SKM-1 (cell line): ENCODE data around the gene DNAAF1.
A peak's percentile ranks its signal among the peaks of the same experiment; 100 is the strongest.

ENCODE experiments used
- DNase-seq: peaks from one replicate; lab custom pipeline; 2025; ENCODE audit not compliant: unreplicated experiment; lab: John Stamatoyannopoulos, UW

The DNAAF1 gene

DNA sequence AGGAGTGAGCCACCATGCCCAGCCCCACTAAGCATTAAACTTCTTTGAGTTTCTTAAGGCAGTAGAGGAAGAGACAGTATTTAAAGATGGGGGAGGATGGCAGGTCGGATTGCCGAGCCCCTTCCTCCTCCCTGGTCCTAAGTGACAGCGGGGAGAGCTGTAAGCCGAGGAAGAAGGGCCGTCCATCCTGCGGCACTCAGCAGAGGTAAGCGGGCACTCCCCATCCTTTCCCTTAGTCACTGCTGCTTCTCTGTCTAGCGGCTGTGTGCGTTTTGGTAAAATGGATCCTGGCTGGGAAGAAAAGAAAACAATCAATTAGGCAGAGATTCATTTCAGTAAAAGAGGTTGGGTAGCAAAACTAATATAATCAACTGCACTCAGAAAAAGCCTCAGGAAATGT, 13.9 kb downstream of the DNAAF1 start:
- DNase-seq: no peak

DNA sequence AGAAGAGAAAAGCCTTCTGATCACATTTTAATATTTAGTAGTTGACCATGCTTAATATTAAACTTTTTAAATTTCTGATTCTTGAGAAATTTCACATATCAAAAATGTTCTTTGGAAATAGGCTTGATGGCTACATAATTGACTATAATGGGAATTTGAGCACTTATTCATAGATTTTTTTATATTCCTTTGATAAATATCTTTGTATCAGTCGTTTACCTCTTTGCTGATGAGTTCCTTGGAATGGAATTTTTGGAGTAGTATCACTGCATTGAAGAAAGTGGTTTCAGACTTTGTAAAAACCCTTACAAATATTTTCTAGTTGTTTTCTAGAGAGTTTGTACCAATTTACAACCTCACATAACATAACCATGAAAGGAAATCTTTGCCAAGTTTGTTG, 14.7 kb downstream of the DNAAF1 start:
- DNase-seq: no peak

DNA sequence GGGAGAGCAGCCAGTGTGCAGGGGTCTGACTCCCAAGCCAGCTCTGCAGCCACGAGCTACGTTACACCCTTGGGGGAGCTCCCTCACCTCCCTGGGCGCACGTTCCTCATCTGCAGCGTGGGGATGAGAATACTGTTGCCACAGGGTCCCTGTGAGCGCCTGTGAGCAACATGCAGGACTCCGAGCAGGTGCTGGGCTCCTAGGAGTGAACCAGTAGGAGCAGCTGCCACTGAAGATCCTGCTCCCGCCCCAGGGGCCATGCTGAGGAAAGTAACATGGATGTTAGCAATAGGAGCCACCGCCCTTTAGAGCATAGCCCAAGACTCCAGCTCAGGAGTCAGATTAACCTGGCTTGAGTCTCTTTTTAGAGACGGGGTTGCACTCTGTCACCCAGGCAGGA, 15.9 kb downstream of the DNAAF1 start:
- DNase-seq: no peak

DNA sequence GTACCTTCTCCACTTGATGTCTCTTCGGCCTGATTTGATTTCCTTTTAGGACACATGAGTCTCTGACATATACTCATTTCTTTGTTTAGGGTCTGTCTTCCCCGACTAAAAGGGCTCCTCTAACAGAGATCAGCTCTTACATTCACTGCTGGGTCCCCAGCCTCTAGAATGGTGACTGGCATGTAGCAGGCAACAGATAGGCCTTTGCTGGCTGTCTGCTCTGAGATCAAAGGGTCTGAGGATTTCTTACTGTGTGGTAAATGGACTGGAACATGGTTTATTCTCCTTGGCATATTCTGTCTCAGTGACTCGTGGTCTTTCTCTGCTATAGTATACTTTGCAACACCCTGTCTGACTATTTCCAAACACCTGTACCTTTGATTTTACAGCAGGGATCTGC, 16.7 kb downstream of the DNAAF1 start:
- DNase-seq: no peak

DNA sequence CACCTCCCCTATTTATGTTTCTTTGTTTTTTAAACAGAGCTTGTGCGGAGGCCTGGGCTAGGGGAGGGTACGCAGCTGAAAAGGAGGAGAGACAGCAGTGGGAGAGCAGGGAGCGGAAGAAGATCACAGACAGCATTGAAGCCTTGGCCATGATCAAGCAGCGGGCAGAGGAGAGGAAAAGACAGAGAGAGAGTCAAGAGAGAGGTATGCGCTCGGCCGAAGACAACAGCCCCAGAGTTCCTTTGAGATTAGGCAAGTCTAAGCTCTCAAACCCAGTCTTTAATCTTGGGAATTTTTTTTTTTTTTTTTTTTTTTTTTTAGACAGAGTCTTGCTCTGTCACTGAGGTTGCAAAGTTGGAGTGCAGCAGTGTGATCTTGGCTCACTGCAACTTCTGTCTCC, 20.6 kb downstream of the DNAAF1 start:
- no peak for DNase-seq

DNA sequence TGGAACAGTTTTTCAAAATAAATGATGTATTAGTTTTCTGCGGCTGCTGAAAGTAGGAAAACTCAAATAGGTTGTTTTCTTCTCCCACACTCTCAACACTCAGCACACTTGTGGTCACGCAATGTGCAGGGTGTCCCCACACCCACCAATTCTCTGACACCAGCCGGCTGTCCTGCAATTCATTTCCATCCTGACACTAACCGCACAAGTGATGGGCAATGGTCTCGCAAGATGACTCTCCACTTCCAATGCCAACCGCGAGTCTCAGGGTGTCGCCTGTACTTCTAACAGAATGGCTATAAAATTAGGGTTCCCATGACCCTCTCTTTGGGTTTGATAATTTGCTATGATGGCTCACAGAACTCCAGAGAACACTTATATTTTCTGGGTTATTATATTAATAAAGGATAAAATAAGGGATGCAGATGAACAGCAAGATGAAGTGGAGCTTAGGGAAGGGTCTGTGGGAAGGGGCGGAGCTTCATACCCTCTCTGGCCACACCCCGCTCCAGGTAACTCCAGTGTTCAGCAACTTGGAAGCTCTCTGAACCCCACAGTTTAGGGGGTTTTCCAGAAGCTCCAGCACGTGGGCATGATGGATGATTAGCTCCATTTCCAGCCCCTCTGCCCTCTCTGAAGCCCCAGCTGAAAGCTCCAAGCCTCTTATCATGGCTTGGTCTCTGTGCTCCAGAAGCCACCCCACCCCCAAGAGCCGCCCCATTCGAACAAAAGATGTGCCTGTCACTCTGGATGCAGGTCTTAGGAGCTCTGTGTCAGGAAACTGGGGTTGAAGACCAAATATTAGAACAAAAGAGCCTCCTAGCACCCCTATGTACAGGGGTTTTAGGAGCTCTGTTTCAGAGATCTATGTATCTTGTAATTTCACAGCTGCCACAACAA, 21.9 kb downstream of the DNAAF1 start:
- DNase-seq: no peak

DNA sequence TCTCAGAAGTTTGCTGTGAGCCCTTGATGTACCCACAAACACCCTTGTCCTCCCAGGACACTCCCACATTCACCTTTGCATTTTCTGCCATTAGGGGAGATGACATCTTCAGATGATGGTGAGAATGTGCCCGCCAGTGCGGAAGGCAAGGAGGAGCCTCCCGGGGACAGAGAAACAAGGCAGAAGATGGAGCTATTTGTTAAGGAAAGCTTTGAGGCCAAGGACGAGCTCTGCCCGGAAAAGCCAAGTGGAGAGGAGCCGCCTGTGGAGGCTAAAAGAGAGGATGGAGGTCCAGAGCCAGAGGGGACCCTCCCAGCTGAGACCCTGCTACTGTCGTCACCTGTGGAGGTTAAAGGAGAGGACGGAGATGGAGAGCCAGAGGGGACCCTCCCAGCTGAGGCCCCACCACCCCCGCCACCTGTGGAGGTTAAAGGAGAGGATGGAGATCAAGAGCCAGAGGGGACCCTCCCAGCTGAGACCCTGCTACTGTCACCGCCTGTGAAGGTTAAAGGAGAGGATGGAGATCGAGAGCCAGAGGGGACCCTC, 24.7 kb downstream of the DNAAF1 start:
- no peak for DNase-seq

DNA sequence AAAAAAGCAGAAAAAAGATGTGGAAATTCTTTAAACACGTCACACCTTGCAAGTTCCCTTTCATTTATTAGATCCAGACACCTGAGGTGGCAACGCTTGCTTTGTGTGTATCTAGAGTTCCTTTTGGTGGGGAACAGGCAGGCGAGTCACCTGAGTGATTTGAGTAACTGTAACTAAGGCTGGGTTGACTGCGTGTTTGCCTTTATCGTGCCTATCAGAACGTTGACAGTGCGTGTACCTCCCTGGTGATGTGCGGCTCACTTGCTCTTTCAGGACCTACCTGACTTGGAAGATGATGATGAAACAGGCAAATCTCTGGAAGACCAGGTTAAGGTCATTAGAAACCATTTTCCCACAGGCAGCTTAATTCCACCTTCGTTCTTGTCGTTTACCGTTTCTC, 29.3 kb downstream of the DNAAF1 start:
- no peak for DNase-seq

DNA sequence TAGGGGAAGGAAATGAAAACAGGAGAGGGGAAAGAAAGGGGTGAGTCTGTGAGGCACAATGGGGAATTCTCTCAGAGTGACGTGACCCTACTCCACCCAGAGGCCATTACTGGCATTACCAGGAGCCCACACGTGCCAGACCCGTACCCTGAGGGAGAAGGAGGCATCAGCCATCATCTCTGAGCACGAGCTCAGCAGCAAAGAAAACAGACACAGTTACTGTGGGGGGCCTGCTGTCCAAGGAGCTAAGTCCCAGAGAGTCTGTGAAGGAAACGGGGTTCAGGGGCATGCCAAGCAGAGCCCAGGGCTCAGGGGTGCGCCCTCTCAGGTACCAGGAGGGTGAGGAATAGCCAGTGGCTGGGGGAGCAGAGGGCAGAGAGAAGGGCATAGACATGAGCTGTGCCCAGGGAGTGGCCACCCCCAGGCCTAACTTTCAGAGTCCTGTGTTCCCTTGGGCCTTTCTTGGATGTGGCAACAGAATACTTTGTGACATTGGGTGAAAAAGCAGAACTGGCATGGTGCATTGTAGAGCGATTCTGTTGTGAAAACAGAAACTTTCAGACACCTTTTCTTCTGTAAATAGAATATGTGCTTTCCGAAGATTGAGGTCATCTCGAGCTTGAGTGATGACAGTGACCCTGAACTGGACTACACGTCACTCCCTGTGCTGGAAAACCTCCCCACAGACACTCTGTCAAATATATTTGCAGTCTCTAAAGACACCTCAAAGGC, 30.4 kb downstream of the DNAAF1 start:
- peak; percentile 29 for DNase-seq

DNA sequence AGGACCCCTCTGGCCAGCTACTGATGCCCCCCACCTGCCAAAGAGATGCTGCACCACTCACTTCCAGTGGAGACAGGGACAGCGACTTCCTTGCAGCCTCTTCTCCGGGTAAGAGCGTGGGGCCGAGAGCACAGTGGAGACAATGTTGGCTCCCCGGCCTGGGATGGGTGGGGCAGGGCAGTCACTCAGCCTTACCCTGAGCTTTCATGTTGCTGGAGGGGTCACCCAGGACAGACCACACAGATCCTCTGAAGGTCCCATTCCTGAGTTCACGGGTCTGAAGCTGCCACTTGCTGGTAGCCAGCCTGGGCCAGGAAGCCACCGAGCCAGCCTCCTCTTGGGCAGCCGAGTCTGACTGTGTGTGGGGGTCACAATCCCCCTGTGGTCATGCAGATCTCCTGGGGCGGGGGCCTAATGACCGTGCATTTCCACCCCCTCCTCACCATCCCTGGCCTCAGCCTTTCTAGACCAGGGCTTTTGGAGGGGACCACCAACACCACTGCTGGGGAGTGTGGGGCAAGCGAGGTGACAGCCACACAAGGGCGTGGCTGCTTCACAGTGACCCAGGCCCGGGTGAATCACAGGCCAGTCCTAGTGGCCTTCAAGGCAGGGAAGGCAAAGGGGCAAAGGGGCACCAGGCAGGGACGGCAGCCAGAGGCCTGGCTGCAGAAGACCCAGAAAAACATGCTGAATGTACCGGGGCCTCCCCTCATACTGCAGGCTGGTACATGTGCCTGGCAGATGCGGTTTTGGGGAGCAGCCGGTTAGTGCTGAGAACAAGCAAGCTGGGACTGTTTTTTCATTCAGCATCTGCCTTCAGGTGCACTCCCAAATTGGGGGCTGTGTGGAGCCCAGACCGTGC, 31.3 kb downstream of the DNAAF1 start:
- no peak for DNase-seq

DNA sequence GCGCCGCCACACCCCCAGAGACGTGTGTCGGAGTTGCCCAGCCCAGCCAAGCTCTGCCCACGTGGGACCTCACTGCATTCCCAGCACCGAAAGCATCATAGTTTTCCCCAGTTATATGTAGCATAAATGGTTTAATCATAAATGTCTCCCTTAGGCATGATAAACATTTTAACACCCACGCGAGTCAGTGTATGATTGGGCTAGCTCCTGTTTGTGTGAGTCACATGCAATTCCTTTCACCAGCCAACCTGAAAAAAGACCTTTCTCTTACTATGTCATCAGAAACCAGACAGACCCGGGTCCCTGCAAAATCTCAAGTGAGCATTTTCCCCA, 32.6 kb downstream of the DNAAF1 start:
- DNase-seq: no peak

DNA sequence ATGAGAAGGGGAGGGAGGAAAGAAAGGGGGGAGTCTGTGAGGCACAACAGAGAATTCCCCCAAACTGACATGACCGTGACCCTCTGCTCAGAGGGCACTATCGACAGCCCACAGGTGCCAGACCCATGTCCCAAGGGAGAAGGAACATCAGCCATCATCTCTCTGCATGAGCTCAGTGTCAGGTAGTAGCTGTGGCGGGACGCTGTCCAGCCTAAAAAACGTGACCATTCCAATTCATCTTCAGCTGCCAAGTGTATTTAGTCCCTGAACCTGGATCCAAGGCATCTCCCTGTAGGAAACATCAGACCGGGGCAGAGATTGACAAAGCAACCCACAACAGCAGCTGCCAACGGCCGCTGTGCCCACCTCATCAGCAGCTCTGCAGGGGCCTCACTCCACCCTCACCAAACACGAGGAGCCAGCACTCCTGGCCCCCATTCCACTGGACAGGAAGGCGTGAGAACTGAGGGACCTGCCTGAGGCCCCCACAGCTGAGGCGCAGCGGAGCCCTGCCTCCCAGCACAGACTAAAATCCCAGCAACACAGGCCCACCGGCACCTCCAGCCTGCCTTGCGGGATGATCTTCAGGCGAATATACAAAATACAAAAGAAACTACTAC, 33.1 kb downstream of the DNAAF1 start:
- DNase-seq: no peak

DNA sequence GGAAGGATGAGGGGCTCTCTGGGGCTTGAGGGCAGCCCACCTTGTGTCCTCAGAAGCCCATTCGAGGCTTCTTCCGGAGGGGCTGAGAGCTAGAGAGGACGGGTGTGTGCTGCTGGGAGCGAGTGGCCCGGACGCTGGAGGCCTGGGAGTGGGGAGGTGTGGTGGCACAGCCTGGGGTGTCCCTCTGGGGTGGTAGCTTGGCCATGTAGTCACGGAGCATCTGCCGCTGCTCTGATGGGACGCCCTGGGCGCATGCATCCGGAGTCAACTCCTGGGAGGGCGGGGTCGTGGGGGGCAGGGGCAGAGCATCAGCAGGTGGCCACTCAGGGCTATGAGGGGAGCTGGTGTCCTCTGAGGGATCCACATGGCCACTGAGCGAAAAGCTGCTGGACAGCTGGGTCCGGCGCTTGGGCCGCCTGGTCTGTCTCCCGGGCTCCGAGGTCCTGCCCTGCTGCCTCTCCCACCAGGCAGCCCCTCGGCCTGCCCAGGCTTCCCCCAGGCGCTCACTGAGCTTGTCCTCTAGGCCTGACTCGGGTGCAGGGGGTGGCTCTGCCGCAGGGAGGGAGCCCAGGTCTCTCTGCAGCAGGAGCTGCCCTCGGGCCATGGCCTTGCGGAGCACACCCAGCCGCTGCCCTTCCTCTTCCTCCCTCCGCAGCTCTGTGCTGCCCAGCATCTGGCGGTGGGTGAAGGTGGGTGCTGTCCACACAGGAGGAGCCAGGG, 33.9 kb downstream of the DNAAF1 start:
- no peak for DNase-seq

DNA sequence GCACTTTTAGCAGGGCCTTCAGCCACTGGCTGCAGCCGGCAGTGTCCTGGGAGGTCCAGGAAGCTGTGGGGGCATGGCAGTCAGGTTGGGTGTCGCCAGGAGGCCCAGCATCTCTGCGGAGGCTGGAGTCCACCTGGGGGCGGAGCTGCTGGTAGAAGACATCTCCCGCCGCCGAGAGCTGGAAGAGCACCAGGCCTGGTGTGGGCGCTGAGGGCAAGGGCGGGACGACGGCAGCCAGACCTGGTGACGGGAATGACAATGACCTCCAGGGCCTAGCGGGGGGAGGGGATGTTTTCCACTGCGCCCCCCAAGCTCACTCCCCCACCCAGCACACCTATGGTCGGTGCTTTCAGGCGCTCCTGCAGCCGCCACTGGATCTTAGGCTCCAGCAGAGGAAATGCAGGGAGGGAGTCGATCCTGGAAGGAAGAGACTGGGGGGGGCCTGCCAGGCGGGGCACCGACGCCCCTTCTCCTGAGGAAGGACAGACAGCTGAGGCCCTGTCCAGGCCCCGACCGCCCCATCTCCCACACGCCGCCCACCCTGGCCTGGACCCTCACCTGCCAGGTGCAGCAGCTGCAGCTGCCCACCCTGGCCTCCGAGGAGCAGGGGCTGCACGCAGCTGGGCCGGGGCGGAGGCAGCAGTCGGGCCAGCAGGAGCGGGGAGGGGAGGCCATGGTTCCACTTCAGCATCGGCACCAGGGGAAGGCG, 34.7 kb downstream of the DNAAF1 start:
- DNase-seq: no peak

DNA sequence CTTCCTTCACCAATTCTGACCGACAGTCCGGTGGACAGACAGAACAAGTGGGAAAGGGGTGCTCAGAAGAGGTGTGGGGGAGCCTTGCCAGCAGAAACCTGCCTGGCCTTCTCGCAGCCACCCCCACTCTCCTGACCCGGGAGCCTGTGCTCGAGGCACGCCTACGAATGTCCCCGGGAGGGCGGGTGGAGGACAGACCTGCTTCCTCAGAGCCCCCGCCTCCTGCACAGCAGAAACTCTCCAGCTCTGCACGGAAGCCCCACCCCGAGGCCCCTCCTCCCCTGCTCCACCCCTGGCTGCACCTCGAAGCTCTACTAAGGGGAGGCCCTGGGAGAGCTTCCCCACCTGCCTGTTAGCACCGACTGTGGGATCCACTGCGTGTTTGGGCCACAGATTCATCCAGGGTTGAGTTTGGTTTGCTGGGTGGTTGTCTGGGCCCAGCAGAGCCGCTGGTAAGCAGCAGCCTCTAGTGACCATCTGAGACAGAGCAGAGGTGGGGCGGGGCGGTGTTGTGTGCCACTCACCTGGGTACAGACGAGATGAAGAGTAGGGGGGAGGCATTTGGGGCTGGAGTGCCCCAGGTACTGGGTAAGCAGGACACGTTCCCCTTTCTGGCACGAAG, 35.5 kb downstream of the DNAAF1 start:
- DNase-seq: no peak

DNA sequence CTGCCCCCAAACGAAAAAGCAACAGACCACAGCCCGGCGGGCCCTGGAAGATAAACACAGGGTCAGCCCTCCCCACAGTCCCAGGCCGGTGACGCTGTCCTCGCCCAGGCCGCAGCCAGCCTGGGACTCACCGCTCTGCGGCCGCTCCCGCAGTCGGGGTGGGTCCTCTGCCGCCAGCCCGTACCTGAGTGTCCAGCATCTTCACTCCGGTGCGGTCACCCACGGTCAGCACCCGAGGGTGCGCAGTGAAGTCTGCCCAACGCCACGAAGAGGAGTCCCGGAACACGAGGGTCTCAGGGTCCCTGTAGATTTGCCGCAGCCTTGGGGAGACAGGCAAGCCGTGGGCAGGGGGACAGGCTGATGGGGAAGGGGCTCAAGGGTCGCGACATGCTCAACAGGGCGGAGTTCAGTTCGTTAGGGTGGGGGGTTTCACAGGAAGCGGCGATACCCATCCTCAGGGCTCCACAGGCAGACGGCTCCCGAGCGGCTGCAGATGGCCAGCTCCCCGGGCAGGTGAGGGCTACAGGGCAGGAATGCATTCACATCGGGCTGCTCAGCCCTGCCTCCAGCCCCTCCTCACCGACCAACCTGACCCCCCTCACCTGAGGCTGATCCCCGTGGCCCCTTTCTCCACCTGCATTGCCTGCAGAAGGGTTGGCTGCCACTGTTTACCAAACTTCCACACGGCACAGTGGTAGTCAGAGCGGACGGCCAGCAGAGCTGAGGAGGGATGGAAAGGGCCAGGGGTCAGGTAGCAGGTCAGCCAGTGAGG, 36.2 kb downstream of the DNAAF1 start:
- DNase-seq: no peak

DNA sequence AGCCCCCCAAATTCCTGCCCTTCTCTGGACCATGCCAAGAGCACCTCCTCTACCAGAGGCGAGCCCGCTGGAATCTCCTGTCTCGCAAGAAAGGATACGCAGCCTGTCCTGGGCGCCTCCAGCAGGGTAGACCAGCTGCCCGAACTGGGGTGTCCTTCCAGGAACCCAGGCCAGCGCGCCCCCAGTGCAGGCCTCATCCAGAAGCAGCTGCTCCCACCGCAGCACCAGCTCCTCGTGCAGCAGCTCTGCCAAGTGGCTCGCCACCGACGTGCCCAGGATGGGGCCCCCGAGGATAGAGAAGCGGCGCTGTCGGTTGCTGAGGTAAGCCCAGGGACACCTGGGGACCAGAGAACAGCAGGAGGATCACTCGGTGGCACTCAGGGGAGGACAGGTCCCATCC, 37.0 kb downstream of the DNAAF1 start:
- no peak for DNase-seq
